Testis (tissue), 2 donors: ENCODE measurements around the gene CDH11.

Experiments used
- POLR2A ChIP-seq: fragments of 450-650 bp; IDR thresholded peaks from one replicate; pipeline ENCODE4 v1.6.1; 2017; ENCODE audit warnings: antibody characterized with exemption, mild to moderate bottlenecking, moderate library complexity
- TF ChIP-seq, protein P1 (sequence below), 3 experiments: fragments of 450-650 bp in 2 of 3; fragments of 200-600 bp in 1 of 3; sonication (generic) in 1 of 3; IDR thresholded peaks; one replicate each; pipeline ENCODE4 v1.5.1; 2016 to 2019; ENCODE audit warnings: antibody characterized with exemption in 3 of 3, mild to moderate bottlenecking in 2 of 3, moderate library complexity in 1 of 3

DNA sequence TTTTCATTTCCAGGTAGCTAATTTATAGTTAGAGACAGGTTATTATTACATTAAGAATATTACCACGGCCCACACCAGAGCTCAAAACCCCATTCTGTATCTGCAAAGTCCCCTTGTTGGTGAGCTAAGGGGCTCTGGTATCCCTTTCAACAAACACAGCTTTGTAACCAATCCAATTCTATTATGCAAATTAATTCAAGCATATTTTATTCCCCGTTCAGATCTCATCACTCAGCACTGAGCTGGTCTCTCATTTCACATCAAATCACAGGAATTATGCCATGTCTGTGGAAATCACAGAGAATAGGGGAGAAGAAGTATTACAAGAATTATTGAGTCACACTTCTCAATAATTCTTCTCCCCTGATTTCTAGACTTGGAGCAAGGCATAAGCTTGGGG is 111.7 kb downstream of the CDH11 start:
- TF ChIP-seq, protein P1, sequence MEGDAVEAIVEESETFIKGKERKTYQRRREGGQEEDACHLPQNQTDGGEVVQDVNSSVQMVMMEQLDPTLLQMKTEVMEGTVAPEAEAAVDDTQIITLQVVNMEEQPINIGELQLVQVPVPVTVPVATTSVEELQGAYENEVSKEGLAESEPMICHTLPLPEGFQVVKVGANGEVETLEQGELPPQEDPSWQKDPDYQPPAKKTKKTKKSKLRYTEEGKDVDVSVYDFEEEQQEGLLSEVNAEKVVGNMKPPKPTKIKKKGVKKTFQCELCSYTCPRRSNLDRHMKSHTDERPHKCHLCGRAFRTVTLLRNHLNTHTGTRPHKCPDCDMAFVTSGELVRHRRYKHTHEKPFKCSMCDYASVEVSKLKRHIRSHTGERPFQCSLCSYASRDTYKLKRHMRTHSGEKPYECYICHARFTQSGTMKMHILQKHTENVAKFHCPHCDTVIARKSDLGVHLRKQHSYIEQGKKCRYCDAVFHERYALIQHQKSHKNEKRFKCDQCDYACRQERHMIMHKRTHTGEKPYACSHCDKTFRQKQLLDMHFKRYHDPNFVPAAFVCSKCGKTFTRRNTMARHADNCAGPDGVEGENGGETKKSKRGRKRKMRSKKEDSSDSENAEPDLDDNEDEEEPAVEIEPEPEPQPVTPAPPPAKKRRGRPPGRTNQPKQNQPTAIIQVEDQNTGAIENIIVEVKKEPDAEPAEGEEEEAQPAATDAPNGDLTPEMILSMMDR (IDR thresholded peaks at IDR 0.05), result no peak
- no peak for TF ChIP-seq POLR2A
